ENCODE measurements around the gene NEO1.

The NEO1 gene

DNA sequence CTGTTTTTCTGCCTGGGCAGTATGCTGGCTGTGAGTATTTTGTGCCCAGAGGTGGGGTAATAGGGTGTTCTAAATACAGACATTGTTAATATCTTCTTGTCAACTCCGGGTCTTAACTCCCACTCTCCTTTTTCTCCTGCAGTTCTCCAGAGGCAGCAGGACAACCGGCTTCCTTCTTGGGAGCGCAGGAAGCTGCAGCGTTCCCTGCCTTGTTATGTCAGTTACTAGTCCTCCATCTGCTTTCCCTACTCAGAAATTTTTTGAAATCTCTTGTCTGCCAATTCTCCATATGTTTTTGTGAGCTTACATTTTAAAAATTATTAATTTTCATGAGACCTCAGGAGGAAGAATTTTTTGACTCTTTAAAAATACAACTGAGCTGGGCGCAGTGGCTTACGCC lies 67.2 kb downstream of the NEO1 start:
- Histone ChIP-seq H4K20me1 (ENCODE audit: insufficient read depth, low read length) (no peaks in the 10 kb centered on the region), H3K4me2 (ENCODE audit: low read depth, low read length) (no peak overlapping the region), H3K9me3 (replicated peaks; ENCODE audit: insufficient read depth, low read length) (no peaks in the 10 kb centered on the region), H3F3A (ENCODE audit: insufficient read depth, low read length) (no peaks in the 10 kb centered on the region), H3K79me2 (ENCODE audit: low read length) (no peaks in the 10 kb centered on the region), H3K4me1 (ENCODE audit: low read length) (no peaks in the 10 kb centered on the region), H3K27ac (ENCODE audit: low read length) (no peak overlapping the region), H3K36me3 (replicated peaks; ENCODE audit: insufficient read depth, low read length) (no peaks in the 10 kb centered on the region), H3K9me2 (replicated peaks; ENCODE audit: insufficient read depth, low read length) (no peaks in the 10 kb centered on the region), H3K27me3 (replicated peaks; ENCODE audit: insufficient read depth, low read length) (no peaks in the 10 kb centered on the region), H3K9ac (ENCODE audit: low read length) (no peak overlapping the region), H3K4me3 (ENCODE audit: low read length) (no peak overlapping the region), H2AFZ (ENCODE audit: low read length) (no peak overlapping the region)
- no peak for DNase-seq
- TF ChIP-seq EZH2 (optimal IDR thresholded peaks at IDR 0.05; ENCODE audit: low read depth, low read length) (no peak), EZH2phosphoT487 (IDR thresholded peaks at IDR 0.05; ENCODE audit: low read length) (no peak)
- TF ChIP-seq, protein P1, sequence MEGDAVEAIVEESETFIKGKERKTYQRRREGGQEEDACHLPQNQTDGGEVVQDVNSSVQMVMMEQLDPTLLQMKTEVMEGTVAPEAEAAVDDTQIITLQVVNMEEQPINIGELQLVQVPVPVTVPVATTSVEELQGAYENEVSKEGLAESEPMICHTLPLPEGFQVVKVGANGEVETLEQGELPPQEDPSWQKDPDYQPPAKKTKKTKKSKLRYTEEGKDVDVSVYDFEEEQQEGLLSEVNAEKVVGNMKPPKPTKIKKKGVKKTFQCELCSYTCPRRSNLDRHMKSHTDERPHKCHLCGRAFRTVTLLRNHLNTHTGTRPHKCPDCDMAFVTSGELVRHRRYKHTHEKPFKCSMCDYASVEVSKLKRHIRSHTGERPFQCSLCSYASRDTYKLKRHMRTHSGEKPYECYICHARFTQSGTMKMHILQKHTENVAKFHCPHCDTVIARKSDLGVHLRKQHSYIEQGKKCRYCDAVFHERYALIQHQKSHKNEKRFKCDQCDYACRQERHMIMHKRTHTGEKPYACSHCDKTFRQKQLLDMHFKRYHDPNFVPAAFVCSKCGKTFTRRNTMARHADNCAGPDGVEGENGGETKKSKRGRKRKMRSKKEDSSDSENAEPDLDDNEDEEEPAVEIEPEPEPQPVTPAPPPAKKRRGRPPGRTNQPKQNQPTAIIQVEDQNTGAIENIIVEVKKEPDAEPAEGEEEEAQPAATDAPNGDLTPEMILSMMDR (IDR thresholded peaks at IDR 0.05; ENCODE audit: low read length), result no peak

DNA sequence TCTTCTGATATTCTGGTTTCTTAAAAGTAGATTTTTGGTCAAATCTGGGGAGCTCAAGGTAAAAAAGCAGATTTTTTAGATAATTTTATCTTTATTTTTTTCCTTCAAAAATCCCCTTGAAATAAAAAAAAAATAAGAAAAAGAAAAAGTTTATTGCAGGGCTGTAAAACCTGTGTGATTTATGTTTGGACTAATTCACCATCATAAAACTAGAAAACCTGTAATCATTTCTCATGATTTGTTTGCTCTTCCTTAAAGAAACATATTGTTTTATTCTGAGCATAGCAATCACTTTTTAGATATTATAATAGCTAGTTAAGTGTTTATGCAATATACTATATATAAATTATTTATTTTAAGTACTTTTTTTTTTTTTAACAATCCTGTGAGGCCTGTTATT lies 68.0 kb downstream of the NEO1 start:
- Histone ChIP-seq H3F3A (ENCODE audit: insufficient read depth, low read length) (no peaks in the 10 kb centered on the region), H3K79me2 (ENCODE audit: low read length) (no peaks in the 10 kb centered on the region)
- no peak for TF ChIP-seq EZH2 (optimal IDR thresholded peaks at IDR 0.05; ENCODE audit: low read depth, low read length)
- TF ChIP-seq, protein P1 (IDR thresholded peaks at IDR 0.05; ENCODE audit: low read length), result no peak
- no peak for TF ChIP-seq EZH2phosphoT487 (IDR thresholded peaks at IDR 0.05; ENCODE audit: low read length)

DNA sequence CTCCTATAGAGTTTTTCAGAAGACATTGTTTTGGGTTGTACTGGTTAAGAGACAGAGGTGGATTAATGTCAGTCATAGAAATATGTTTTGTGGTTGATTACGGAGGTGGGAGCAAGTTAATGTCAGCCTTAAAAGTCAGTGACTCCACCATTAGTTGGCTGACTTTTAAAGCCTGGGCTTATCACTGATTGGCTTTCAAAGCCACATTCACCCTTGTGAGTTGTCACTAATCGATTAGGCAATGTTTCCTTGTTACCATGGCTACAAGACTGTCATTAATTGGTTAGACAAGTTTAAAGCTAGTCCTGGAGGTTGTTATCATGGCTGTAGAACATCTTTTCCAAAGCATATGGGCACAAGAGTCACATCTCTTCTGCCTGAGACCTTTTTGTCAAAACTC lies 73.0 kb downstream of the NEO1 start:
- Histone ChIP-seq H3K9me3 (replicated peaks; ENCODE audit: insufficient read depth, low read length) (no peaks in the 10 kb centered on the region), H4K20me1 (ENCODE audit: insufficient read depth, low read length) (no peaks in the 10 kb centered on the region), H2AFZ (ENCODE audit: low read length) (no peak overlapping the region), H3K27ac (ENCODE audit: low read length) (no peak overlapping the region), H3K36me3 (replicated peaks; ENCODE audit: insufficient read depth, low read length) (no peaks in the 10 kb centered on the region), H3K27me3 (replicated peaks; ENCODE audit: insufficient read depth, low read length) (no peaks in the 10 kb centered on the region), H3K79me2 (ENCODE audit: low read length) (no peaks in the 10 kb centered on the region), H3K4me1 (ENCODE audit: low read length) (no peaks in the 10 kb centered on the region), H3K9ac (ENCODE audit: low read length) (no peak overlapping the region), H3K4me2 (ENCODE audit: low read depth, low read length) (no peak overlapping the region), H3K4me3 (ENCODE audit: low read length) (no peak overlapping the region), H3F3A (ENCODE audit: insufficient read depth, low read length) (no peaks in the 10 kb centered on the region), H3K9me2 (replicated peaks; ENCODE audit: insufficient read depth, low read length) (no peaks in the 10 kb centered on the region)
- no peak for DNase-seq
- no peak for TF ChIP-seq EZH2 (optimal IDR thresholded peaks at IDR 0.05; ENCODE audit: low read depth, low read length)
- TF ChIP-seq, protein P1 (IDR thresholded peaks at IDR 0.05; ENCODE audit: low read length), result no peak
- no peak for TF ChIP-seq EZH2phosphoT487 (IDR thresholded peaks at IDR 0.05; ENCODE audit: low read length)

More for the DNA sequence above, 68.0 kb downstream of the NEO1 start:
- Histone ChIP-seq H4K20me1 (ENCODE audit: insufficient read depth, low read length) (no peaks in the 10 kb centered on the region), H3K9ac (ENCODE audit: low read length) (no peak overlapping the region), H3K27me3 (replicated peaks; ENCODE audit: insufficient read depth, low read length) (no peaks in the 10 kb centered on the region), H3K36me3 (replicated peaks; ENCODE audit: insufficient read depth, low read length) (no peaks in the 10 kb centered on the region), H3K4me1 (ENCODE audit: low read length) (no peaks in the 10 kb centered on the region), H2AFZ (ENCODE audit: low read length) (no peak overlapping the region), H3K9me2 (replicated peaks; ENCODE audit: insufficient read depth, low read length) (no peaks in the 10 kb centered on the region), H3K4me3 (ENCODE audit: low read length) (no peak overlapping the region), H3K27ac (ENCODE audit: low read length) (no peak overlapping the region), H3K4me2 (ENCODE audit: low read depth, low read length) (no peak overlapping the region), H3K9me3 (replicated peaks; ENCODE audit: insufficient read depth, low read length) (no peaks in the 10 kb centered on the region)
- no peak for DNase-seq
